Activated CD8-positive, alpha-beta memory T cell treated with anti-CD3 and anti-CD28 coated beads, Interleukin-2, amount 50 U/mL, for 48 hours (primary cell): ENCODE results near the gene RRP12.

Source experiments
- DNase-seq: peaks from one replicate; pipeline ENCODE4 v3.0.0-alpha.2; 2020

RRP12 gene

DNA sequence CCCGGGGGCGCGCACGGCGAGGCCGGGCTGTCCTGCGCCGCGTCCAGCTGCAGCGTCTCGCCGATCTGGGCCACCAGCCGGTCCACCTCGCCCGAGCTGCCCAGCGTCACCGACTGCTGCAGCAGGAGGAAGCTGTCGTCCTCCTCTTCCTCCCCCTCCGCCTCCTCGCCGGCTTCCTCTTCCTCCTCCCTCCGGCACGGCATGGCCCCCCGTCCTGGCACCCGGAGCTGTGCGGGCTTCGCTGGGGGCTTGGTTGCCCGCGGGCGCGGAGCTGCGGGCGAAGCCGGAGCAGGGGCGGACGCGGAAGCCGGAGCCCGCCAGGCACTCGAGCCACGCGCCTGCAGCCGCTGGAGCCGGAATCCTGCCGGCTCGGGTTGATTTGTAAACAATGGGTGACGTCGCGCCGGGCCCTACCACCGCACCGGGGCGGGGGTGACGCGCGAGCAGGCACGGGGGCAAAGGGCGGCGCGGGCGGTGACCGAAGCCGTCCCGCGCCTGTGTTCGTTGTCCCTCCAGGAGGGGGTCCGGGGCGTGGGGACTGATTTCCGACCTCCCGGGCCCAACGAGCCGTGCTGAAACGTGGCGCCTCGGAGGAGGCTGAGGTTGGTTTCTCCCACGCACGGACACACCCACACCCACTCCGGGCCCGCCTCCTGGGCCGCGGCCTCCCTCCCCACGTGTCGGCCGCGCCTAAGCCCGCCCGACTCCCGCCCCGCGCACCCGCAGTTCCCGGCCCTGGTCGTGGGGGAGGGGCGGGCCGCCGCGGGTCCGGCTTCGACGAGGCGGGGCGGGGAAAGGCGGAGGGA is 66.6 kb downstream of the RRP12 start, which contains the start of gene FRAT2:
FRAT2 (minus strand) TSS at position 360 of the 806 bp plus-strand sequence; CDS start at position 203, 157 bp downstream.
- DNase-seq: peak; percentile 92

DNA sequence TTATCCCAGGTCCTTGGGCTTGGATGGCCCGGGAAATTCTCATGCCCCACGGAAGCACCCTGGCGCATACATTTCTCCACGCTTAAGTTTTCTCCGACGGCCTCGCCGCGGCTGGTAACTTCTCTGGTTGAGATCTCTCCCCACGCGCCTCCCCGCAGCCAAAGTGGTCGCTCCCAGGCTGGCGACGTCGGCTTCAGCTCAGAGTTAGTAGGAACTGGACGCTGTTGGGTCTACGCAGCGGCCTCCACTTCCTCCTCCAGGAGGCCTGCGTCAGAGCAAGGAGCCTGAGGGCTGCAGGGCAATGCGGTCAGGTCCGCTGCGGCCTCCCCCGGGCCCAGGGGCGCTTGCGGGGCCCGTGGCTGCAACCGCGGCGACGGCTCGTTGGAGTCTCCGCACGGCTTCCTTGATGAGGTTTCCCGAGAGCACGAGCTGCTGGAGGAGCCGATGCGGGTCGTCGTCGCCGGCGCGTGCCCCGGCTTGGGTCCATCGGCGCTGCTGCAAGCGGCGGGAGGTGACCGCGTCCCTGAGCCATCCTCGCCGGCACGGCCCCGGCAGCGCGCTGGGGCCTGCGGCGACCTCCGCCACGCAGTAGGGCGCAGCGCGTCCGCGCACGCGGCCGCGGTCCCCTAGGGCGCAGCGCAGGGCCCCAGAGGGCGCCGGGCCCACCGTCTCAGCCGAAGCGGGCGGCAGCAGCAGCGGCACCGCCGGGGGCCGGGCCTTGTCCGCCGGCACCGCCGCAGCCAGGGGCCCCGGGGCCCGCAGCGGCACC is 67.4 kb downstream of the RRP12 start:
- DNase-seq: peak; percentile 76

DNA sequence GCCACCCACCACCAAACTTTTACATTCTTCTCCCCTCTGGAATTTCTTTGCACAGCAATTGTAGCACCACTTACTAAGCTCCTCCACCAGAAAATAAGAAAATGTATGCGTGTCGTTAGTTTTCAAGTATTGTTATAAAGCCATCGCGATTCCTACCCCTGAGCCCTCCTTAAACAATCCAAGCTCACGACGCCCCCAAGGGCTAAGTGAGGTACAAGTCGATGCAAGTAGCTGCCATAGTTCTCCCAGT is 67.9 kb downstream of the RRP12 start:
- no peak for DNase-seq

- no peak for DNase-seq
These were observed 68.4 kb downstream of the RRP12 start for GRCh38 chr10:97332591-97333350.

DNA sequence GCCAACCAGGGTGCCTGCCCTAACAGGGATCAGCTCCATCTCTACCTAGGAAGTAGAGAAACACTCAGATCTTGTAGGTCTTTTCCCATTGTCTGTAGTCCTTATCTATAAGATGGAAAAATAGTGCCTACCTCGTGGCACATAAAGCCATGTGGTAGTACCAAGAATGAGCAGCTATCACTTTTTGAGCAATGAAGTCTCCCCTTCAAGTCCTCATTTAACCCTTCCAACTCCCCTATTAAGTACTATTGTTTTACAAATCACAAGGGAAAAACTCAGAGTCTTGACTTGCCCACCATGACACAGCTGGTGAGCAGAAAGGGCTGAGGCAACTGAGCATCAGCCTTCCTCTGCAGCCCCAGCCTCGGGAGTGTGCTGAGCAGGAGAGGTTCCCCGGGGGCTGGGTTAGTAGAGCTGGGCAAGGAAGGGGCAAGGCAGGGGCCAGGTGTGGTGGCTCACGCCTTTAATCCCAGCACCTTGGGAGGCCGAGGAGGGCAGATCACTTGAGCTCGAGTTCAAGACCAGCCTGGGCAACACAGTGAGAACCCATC is 69.9 kb downstream of the RRP12 start:
- no peak for DNase-seq

DNA sequence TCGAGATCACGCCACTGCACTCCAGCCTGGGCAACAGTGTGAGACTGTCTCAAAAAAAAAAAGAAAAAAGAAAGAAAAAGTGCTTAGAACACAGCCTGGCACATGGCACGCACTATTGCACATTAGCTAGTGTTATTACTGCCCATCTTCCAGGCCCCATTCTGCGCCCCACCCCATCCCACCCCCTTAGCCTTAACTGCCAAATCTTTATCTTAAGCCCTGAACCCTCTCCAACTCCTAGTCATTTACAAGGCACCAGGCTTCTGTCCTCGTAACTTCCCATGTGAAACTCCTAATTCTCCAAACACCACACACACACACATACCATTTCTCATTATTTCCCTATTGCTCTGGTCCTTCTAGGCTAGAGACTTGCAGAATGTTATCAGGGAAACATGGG is 71.4 kb downstream of the RRP12 start:
- no peak for DNase-seq

DNA sequence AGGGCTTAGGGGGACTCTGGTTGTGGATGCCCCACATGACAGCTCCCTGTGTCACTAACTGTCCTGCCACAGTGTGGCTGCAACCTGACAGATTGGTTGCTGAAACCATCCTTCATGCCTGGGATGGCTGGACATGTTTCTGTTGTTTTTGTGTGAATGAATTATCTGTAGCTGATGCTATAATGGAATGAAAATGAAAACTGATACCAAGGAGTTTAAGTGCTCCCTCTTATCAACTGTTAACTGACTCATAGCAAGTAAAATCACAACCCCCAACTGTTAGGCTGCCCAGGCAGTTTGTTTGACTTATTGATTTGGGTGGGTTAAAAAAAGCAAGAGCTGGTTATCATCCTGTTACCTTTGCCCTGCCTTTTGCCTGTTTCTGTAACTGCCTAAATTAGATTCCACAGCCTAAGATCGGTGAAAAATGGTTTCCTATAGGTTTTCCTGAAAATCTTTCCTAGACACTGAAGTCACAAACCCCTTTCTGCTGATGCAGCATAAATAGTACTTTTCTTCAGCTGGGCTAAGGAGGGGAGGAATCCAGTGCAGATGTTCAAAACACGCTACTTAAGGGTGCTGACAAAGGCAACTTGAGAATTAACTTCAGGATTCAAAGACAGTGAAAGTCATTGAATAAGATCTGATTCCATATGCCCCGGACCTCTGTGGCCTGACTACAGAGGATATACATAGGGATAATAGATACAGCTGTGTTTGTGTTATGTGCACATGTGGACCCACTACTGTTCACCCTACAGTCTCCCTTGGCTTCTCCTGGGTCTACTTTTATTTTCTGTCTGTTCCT is 72.3 kb downstream of the RRP12 start:
- no peak for DNase-seq

DNA sequence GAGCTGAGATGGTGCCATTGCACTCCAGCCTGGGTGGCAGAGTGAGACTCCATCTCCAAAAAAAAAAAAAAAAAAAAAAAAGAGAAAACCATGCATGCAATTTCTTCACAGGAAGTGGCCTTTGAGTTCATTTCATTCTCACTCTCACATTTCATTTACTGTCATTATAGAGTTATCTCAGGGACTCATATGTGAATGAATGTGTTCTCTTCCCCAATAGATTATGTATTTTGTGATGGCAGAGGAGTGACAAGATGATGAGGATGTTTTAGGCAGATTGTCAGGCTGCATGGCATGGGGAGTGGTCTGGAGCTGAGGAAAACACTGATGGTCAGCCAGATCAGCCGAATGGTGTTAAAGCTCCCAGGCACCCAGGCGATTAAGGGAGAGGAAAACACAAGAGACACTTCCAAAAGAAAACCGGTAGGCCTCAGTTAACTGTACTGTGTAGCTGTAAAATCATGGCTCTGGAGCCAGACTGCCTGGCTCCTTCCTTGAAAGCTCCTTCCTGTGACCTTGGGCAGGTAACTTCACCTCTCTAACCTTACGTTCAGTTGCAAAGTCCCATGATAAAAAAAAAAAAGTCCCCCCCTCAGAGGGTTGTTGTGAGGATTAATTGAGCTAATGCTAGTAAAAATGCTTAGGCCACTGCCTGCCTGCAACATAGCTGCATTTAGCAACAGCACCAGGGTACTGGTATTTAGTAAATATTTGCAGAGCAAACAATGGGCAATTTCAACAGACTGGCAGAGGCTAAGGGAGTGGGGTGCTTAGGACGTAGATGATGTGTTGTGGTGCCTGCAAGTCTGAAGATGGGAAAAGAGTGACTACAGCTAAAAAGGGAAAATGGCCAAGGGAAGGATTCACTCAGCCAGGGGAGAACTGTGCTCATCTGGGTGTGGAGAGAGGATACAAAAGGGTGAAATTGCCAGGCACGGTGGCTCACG is 73.5 kb downstream of the RRP12 start:
- no peak for DNase-seq

- DNase-seq: no peak
These were observed 75.4 kb downstream of the RRP12 start for GRCh38 chr10:97325754-97326153.

DNA sequence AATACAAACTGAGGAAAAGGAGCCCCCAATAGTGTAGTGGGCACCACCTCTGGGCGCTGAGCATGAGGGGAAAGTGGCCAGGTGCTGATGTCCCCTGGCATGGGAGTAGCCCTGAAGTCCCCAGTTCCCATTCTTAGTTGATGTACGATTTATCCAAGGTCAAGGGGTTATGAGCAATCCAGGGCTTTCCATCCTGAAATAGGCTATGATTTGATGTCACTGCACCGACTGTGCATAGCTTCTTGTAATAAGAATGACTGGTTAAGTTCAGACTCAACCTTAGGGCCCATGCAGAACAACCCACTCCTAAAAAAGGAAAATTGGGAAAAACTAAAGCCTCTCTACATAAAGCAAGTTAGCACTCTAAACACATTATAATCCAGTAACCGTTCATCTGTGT is 77.6 kb downstream of the RRP12 start:
- DNase-seq: no peak

- DNase-seq: no peak
These were observed 79.3 kb downstream of the RRP12 start for GRCh38 chr10:97321804-97322190.

- peak; percentile 63 for DNase-seq
These were observed 79.9 kb downstream of the RRP12 start for GRCh38 chr10:97321032-97321803.

- DNase-seq: peak; percentile 70
These were observed 80.6 kb downstream of the RRP12 start for GRCh38 chr10:97320480-97321031.

GRCh38 chr10:97319671-97320479 is 81.3 kb downstream of the RRP12 start:
- peak; percentile 85 for DNase-seq

GRCh38 chr10:97318772-97319651 is 82.1 kb downstream of the RRP12 start, which contains the start of gene FRAT1:
FRAT1 (plus strand) TSS chr10:97319271; CDS start chr10:97319454, 183 bp downstream.
- DNase-seq: peak; percentile 95

GRCh38 chr10:97314671-97315070 is 86.5 kb downstream of the RRP12 start:
- DNase-seq: no peak

DNA sequence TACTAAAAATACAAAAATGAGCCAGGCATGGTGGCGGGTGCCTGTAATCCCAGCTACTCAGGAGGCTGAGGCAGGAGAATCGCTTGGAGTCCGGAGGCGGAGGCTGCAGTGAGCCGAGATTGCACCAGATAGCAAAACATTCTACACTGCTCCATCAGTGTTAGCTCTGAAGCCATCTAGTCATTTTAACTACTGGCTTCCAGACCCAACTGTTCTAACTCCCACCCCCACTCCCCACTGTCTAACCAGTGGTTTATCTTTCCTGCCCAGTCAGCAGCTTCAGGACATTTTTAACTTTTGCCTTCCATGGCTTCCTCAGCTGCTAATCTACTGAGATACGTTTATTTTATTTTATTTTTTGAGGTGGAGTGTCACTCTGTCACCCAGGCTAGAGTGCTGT is 88.2 kb downstream of the RRP12 start:
- no peak for DNase-seq

DNA sequence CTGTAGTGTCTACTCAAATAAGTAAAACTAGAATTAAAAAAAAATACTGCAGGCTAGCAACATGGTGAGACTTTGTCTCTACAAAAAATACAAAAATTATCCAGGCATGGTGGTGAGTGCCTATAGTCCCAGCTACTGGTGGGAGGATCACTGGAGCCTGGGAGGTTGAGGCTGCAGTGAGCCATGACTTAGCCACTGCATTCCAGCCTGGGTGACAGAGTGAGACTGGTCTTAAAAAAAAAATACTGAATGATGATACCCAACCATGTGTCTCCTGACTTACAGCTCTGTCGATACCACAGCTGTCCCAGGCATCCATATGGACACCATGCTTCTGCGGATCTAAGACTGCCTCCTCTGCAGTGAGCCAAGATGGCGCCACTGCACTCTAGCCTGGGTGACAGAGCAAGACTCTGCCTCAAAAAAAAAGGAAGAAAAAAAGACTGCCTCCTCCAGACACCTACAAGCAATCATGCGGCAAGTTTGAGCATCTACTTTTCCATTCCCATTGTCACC is 90.0 kb downstream of the RRP12 start:
- DNase-seq: no peak
